Activated CD8-positive, alpha-beta memory T cell treated with anti-CD3 and anti-CD28 coated beads, Interleukin-2, amount 50 U/mL, for 24 hours (primary cell): ENCODE measurements around the gene IFFO2.

Experiments used
- DNase-seq: peaks from one replicate; pipeline ENCODE4 v3.0.0-alpha.2; 2020; ENCODE audit errors: extremely low read depth

Gene IFFO2

DNA sequence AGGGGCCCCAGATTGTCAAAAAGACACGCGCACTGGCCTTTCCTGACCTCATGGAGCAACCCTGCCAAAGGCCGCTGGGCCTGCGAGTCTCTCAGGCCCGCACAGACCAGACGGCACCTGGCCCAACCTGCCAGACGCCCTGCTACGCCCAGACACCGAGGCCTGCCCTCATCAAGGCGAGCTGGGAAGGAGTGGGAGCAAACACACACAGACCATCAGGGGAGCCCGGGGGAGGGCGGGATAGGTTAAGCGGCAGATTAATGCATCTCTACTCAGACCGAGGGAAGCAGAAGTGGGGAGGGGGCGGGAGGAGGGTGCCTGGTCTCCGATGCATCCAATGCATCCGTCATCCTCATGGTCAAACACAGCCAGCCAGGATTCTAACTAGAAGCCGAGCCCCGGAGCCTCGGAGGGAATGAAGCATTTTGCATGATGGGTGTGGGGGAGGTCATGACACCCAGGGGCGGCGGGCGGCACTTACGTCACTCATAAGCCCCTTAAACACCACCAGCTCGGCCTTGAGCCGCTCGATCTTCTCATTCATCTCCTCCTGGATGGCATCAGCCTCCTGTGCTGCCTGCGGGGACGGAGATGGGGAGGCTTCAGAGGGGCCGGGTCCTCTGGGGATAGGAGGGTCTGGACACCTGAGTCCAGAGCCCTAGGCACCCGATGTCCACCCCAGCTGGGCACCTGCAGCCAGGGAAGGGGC lies 37.1 kb downstream of the IFFO2 start:
- DNase-seq = no peak

DNA sequence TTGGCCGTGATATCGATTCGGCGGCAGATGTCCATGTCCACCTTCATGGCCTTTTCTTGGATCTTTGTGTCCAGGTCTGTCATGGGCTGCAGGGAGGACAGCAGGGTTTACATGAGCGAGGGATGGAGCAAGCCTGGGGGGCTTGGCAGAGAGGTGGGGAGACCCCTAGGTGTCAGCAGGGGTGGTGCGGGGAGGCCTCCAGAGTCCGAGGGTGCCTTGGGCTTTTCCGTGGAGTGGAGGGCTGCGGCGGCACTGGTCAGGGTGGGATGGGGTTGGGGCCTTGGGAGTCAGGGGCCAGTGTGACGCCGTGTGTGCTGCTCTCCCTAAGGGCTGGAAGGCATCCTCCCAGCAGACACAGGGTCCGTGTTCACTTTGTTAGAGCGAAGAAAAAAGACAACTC lies 38.1 kb downstream of the IFFO2 start:
- DNase-seq = no peak

DNA sequence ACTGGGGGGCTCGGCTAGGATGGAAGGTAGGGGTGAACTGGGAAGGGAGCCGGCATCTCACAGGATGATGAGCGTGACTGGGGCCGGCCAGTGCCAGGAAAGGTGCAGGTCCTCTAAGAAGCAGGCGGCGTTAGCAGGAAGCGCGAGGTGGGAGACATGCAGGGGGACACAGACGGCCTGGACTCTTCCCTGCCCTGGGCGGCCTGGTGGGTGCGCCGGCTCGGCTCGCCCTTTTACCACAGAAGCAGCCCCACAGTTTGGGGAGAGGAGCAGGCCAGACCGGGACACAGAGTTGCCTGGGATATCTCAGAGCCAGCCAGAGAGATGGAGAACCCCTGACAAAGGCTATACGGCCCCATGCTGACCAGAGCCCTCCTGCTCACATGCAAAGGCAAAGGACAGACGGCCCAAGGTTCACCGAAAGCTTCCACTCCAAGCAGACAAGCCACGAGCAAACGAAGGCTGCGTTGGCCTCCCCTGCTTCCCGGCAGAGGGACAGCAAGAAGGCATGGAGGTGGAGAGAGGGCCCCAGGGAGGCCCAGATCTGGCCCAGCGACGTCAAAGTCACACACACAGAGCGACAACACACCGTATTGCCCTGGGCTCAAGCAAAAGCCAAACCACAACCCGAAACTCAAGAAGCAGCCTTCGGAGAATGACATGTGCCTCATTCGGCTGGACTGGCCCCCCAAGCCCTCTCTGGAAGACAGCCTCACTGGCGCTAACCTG lies 39.2 kb downstream of the IFFO2 start:
- no peak for DNase-seq

DNA sequence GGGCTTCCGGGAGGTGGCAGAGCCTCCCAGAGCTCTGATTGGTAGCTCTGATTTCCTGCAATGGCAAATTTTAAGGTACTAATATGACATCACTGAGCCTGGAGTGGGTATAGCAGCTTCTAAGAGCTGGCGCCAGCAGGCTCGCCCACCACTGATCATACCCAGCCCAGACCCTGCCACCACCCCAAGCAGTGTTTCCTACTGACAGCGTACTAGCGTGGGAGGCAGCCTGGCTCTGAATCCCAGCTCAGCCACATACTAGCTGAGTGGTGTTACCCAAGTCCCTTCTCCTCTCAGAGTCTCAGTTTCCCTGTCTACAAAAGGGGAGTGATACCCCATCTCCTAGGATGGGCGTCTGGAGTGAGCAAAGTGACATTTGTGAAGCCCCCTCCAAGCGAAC lies 41.1 kb downstream of the IFFO2 start:
- DNase-seq = no peak

DNA sequence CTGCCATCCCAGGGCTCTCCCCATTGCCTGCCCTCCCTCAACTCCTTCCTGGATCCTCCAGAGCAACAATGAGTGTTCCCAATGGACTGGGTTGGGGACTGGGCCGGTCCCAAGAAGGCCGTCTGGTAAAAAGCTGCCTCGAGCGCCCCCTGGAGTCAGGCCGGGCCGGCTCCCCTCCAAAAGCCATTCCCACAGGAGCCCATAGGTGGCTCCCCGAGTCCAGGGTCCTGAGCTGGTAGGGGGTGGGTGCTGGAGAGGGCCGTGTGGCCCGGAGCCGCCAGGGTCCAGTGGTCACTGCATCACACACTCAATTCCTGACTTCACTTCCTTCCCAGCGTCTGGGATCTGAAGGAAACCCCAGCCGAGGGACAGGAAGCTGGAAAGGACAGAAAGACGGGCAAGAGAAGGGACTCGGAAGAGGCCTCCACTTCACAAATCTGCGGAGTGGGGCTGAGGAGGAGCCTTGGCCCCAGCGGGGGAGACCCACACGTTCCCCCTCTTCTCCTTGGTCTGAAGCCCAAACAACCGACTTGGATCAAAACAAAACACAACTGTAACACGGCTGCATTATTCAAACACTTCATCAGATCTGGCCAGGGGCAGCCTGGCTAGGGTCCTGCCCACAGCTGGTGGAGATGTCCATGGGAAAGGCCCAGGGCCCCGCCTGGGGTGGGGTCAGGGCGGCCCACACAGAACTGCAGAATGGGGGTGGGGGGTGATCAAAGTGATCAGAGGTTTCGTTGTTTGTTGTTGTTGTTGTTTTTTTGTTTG lies 43.2 kb downstream of the IFFO2 start:
- DNase-seq = no peak

DNA sequence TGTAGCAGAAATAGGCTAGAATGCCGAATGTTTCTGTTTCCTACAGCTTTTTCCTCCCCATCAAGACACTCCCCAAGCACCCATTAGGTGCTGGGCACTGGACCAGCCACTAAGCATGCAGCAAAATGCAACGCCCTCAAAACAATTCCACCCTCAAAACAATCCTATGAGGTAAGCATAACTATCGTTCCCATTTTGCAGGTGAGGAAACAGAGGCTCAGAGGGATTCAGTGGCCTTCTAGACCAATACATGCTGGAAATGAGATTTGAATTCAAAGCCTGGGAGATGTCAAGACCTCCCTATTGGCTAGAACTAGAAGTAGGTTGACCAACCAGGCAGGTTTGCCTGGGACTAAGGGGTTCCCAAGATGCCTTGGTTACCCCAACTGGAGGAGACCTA lies 43.9 kb downstream of the IFFO2 start:
- DNase-seq = no peak

DNA sequence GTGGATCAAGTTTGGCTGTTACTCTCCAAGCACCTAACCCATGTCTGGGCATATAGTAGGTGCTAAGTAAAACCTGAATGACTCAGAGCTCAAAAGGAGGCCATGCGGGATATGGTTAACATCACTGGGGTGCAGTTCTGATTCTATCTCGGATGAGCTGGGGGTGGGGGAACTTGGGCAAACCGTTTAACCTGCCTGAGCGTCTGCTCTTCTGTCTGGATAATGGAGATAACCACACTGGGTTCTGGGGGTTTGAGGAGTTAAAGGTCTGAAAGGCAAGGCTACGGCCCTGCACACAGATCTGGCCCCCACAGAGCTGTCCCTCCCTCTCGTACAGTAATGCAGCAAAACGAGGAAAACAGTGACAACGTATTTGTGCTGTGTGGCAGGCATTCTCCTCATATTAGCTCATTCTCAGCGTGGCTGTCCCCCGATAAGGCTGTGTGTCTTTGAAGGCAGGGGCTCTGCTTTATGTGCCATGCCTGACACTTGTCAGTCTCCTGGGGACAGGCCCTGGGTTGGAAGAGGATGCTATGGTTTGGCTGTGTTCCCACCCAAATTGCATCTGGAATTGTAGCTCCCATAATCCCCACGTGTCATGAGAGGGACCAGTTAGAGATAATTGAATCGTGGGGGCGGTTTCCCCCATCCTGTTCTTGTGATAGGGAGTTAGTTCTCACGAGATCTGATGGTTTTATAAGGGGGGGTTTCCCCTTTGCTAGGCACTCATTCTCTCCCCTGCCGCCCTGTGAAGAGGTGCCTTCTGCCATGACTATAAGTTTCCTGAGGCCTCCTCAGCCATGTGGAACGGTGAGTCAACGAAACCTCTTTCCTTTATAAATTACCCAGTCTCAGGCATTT lies 47.3 kb downstream of the IFFO2 start:
- DNase-seq = no peak

DNA sequence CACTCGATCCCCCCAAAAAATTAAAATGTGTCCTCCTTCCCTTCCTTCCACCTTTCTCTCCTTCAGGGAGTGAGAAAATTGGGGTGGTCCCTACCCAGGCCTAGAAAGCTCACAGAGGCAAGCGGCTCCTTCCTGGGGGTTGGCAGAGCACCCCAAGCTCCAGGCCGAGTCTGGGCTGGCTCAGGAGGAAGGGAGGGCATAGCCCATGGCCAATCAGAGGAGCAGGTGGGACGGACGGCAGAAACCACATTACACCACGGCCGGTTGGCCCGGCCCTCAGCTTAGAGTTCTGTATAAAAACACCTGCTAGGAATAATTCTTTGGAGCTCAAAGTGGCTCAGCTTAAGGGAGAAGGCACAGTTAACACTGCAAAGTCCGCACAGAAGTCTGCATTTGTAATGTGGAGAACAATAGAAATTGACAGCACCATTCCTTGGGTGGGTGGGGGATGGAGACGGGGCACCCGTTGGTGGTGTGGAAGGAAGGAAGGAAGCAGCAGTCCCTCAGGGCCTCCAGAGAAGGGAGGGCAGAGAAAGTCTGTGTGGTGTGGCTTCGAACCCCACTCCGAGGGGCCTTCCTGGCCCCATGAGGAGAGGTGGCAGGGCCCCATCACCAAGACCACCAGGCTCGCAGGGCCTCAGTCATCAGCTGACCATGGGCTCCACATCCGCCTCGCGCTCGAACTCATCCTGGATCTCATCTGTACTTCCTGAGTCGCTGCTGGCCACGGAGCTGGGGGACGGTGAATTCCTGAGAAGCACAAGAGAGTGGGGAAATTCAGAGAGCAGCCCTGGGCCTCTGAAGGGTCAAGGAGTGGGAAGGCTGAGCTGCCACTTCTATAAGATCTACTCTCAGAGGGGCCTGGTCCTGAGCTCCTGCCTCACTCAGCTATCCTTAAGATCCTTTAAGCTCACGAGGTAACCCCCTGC lies 48.3 kb downstream of the IFFO2 start:
- no peak for DNase-seq

DNA sequence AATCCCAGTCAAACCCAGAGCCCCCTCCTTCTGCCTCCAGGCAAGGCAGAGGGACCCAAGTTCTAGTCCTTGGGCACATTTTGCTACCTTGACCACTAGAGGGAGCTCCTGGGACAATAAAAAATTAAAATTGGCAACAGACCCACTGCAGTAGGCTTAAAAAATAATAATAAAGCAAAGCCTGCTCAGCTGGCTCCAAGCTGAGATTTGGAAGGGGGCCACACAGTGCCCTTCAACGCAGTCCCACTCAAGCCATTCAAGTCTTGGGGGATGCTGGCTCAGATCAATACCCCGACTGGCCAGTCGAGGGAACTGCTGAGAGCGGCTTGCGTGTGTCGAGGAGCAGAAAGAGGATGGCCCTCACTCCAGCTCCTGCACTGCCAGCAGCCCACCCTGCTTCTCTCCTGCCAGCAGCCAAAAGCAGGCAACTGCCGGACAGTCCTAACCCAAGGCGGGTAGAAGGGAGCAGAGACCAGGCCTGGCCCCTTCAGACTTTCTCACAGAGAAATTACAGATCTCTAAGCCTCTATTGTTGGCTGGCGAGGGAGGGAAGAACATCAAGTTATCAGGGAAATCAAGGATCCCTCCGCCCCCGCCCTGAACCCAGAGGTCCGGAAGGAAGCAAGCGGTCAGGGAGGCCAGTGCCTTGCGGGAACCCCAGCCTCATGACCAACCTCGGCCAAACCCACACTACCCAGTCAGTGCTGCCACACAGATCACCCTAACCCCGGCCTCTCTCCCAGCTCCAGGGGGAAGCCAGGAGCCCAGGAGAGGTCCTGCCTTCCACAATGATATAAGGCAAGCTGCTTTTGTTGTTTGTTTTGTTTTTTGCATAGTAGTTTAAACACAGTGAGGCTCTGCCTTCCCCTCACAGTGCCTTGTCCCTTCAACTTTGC lies 49.2 kb downstream of the IFFO2 start:
- no peak for DNase-seq

DNA sequence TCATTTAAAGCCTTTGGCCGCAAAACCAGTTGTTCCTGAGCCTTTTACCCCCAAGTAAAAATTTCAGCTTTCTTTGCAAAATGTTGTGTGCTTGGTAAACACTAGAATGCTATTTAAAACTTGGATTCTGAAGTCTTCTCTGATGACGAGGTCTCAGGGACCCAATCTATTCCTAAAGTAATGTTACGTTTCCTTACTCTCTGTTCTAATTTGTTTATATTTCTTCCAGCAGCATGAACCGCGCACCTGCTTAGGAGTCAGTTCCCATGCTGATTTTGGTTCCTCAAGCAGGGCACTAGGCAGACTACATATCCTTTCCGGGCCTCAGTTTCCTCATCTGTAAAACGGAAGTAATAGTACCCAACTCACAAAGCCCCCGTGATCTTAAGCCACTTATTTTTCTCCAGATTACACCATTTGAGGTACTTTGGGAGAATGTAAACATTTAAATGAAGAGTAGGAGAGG lies 53.2 kb downstream of the IFFO2 start:
- no peak for DNase-seq

DNA sequence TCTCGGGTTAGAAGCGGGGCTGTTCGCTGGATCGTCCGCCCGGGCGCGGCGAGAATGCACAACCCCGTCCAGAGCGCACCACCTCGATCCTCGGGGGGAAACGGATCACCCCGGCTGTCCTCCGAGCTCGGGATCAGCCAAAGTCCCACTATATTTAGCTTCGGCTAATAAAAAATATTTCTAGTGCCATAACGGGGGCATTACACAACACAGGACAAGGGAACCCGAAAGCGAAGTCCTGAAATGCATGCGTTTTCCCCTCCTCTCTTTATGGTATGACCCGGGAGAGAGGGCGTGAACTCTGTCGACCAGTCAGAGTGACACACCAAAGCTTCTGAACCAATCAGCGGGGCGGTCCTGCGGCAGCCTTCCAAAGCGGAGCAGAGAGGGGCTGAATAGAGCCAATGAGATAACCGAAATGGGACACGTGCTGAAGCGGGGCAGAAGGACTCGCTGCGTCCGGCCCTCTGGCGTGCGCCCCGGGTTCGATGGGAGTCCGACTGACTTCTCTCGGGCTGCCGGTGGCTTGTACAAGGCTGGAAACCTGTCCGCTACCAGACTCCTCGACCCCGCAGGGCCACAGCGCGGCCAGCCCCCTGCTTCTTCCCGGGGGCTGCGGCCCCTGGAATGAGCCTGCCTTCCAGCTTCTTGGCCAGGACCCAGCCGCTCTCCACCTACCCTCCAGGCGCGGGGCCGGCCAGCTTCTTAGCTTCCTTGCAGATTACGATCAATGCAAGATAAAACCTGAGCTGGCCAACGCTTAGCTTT lies 53.8 kb downstream of the IFFO2 start, which contains the start of gene ALDH4A1:
TSS of gene ALDH4A1 (minus strand) at position 33 of the 768 bp plus-strand sequence. CDS start at position 1, 32 bp downstream.
- peak; percentile 89 for DNase-seq

DNA sequence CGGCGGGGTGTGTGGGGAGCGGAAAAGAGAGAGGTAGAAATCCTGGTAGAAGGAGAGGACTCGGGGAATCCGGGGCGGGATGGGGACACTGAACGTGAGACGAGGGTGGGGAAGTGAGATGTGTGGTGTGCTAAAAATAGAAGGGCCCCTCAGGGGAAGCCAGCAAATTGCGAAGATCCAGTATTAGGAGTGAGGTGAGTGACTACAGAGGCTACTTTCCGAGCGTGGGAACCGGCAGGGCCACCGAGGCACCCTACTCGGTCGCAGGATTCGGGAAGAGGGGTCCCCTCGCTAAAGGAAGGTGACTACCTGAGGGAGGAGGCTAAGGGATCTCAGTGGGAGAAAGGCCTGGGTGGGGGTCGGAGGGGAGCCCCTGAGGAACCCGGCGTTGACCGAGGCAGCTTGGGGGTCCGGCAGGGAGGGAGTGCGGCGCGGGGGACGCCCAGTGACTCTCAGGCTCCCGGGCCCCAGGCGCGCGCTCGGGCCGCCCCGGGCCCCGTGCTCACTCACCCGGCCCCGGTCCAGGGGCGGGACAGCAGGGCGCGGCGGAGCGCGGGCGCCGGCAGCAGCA lies 54.4 kb downstream of the IFFO2 start:
- no peak for DNase-seq

DNA sequence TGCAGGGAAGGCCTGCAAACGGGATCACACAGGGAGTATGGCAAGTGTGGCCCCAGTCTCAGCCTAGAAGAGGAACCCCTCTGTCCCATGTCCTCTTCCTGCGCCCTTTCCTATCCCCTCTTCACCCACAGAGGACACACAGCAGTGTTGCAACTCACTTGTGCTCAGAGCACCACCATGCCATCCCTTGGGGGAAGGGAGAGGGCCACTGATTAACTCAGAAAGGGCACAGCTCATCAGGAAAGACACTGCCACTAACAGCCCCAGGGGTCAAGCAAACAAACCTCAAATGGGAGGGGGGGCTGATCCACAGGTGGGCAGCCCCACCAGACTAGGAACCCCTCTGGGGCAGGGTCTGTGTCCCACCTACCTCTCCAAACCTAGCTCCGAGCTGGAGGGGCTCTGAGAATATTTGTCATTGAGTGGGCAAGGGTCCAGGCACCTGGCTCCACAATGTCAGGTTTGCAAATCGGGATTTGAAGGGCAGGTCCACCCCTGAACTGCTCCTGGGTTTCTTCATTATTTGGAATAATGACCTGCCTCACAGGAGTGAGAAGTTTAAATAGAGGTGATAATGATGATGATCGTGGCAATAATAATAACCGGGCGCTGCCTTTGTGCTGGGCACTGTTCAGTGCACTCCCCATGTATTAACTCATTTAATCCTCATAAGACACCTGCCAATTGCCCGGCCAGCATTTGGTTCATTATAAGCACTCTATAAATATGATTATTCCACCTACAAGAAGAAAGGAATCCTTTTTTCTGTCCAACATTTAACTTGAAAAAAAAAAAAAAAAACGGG lies 55.1 kb downstream of the IFFO2 start:
- no peak for DNase-seq

DNA sequence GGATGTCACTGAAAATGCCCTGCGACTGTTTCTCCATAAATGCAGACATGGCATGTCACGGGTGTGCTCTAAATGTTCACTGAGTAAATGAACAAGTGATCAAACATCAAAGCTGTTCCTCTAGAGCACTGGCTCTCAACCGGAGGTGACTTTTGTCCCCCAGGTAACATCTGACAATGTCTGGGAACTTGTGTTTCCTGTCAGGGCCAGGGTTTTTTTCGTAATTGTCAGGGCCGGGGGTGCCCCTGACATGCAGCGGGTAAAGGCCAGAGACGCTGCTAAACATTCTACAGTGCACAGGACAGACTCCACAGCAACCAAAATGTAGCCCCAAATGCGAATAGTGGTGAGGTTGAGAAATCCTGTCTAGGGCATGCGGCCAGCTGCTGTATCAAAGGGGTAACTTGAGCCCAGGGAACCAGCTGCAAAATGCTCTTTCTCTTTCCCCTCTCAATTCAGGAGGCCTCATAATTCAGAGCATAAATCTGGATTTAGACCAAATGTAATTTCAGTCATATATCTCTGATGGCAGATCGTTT lies 56.1 kb downstream of the IFFO2 start:
- DNase-seq = no peak

DNA sequence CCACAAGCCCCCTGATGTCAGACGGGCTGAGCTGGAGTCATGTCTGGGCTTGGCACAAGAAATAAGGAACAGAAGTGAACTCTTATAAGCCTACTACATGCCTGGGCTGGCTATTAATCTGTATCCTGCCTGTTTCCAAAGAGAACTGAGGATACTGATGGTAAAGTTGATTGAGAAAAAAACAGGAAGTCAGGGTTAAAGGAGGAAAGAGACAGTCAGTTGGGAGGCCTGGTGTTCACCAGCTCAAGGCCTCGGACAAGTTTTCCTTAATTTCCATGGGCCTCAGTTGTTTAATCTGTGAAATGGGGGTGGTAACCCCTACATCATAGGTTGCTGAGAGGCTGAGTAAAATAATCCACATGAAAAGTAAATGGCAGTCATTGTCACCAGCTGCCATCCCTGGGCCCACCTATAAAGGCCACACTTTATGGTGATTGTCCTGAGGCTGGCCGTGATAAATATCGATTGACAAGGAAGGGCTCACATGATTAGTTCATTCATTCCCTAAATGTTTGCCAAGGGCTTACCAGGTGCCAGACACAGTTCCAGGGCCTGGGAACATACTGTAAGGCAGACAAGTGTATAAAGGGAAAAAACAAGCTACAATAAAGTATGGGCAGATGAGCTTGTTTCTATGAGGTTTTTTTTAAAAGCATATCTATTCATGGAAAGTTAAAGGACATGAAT lies 57.0 kb downstream of the IFFO2 start:
- DNase-seq = no peak

DNA sequence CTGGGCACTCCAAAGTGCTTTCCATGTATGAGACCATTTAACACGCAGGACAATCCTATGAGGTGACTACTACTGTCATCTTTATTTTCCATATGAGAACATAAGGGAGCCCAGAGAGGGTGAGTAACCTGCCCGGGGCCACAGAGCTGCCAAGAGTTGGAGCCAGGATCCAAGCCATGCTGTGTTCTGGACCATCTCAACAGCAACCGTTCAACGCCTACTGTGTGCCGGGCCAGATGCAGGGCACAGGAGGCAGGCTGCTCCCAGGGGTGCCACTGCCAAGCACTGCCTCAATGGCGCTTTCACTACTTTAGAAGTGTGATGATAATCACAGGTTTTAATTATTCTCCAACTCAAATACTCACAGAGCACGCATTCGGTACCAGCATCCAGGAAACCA lies 57.9 kb downstream of the IFFO2 start:
- no peak for DNase-seq

DNA sequence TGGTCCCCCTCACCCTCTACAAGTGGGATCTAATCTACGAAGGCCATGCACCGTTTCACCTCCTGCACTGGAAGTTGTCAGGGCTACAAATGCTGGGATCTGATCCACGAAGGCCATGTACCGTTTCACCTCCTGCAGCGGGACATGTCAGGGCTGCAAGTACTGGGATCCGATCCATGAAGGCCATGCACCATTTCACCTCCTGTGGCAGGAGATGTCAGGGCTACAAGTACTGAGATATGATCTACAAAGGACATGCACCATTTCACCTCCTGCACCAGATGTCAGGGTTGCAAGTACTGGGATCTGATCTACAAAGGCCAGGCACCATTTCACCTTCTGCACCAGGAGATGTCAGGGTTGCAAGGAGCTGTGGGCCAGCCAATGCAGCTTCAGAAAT lies 61.2 kb downstream of the IFFO2 start:
- DNase-seq = no peak
